ENCODE measurements around the gene MACROD2. TPM values are rescaled to one million over a fixed set of nuclear protein-coding genes. Genes with fewer than 3 reads are reported as not detected.

The MACROD2 gene
- total and polyA plus RNA-seq, 2 donors (not counting 1 experiment from before 2014, with no cell fraction given) = 5.3 to 6.7 TPM

- peaks cover 4% of the 10 kb centered on the region for H3K27me3 Mint-ChIP-seq
- H3K9me3 Mint-ChIP-seq (ENCODE audit: insufficient read depth) = no peaks in the 10 kb centered on the region
- intact Hi-C loops (cut with micrococcal nuclease) = no loop called here
- no peak overlapping the region for H3K27ac ChIP-seq (ENCODE audit: low read length in 2 of 2)
- no peaks in the 10 kb centered on the region for H3K36me3 ChIP-seq (replicated peaks in 1 of 2; ENCODE audit: control extremely low read depth in 1 of 2, control insufficient read depth in 1 of 2, extremely low read depth in 1 of 2, insufficient read depth in 2 of 2, low read length in 1 of 2)
- H3K9me3 ChIP-seq (ENCODE audit: control extremely low read depth in 1 of 3, control insufficient read depth in 2 of 3, insufficient read depth in 1 of 3, low read length in 2 of 3) = no peaks in the 10 kb centered on the region
- no peak overlapping the region for H3K9ac ChIP-seq (ENCODE audit: low read length)
- H3K4me3 Mint-ChIP-seq = no peak overlapping the region
- no peaks in the 10 kb centered on the region for H3K27me3 ChIP-seq (replicated peaks in 1 of 4; ENCODE audit: control extremely low read depth in 1 of 4, control insufficient read depth in 3 of 4, insufficient read depth in 4 of 4, low read length in 3 of 4)
- peaks cover 7% of the 10 kb centered on the region for H3K4me1 Mint-ChIP-seq
- H4K20me1 ChIP-seq (ENCODE audit: control insufficient read depth, insufficient read depth, low read length, poor library complexity, severe bottlenecking) = no peaks in the 10 kb centered on the region
- TF ChIP-seq EZH2 (IDR thresholded peaks at IDR 0.05; ENCODE audit: borderline replicate concordance, insufficient read depth, low read depth, low read length, poor library complexity, severe bottlenecking) = no peak
- ChIA-PET POLR2A (no interaction called here), CTCF (no interaction called here)
- H3K4me3 ChIP-seq (ENCODE audit: control extremely low read depth in 1 of 5, extremely low read depth in 1 of 5, insufficient read depth in 1 of 5, low read depth in 2 of 5, low read length in 4 of 5) = no peak overlapping the region
- H3K4me2 ChIP-seq (replicated peaks; ENCODE audit: low read depth, low read length, poor library complexity, severe bottlenecking) = no peak overlapping the region
- WGBS (ENCODE audit: insufficient coverage) = 0% methylated on average over 1 of the region's 4 CpGs
- H2AFZ ChIP-seq (ENCODE audit: insufficient read depth, low read depth, low read length, poor library complexity, severe bottlenecking) = no peak overlapping the region
- DNase-seq (no peak), ATAC-seq (ENCODE audit: low read depth) (no peak)
- no peaks in the 10 kb centered on the region for H3K79me2 ChIP-seq (ENCODE audit: control insufficient read depth, insufficient read depth, low read length)
- H3K27ac Mint-ChIP-seq = no peak overlapping the region
- H3K4me1 ChIP-seq (ENCODE audit: control insufficient read depth in 2 of 2, insufficient read depth in 2 of 2, low read length in 2 of 2) = peaks cover 3 to 6% of the 10 kb centered on the region in 2 donors
Measured at GRCh38 chr20:15455279-15455678, 1460.0 kb downstream of the MACROD2 start.

GRCh38 chr20:15461938-15462337 is 1466.6 kb downstream of the MACROD2 start:
- Mint-ChIP-seq H3K9me3 (ENCODE audit: insufficient read depth) (peaks cover 3% of the 10 kb centered on the region), H3K4me3 (no peak overlapping the region), H3K27me3 (no peaks in the 10 kb centered on the region), H3K27ac (no peak overlapping the region), H3K4me1 (peaks cover 11% of the 10 kb centered on the region)
- Histone ChIP-seq H3K9me3 (ENCODE audit: control extremely low read depth in 1 of 3, control insufficient read depth in 2 of 3, insufficient read depth in 1 of 3, low read length in 2 of 3) (no peaks in the 10 kb centered on the region), H3K79me2 (ENCODE audit: control insufficient read depth, insufficient read depth, low read length) (no peaks in the 10 kb centered on the region), H3K36me3 (replicated peaks in 1 of 2; ENCODE audit: control extremely low read depth in 1 of 2, control insufficient read depth in 1 of 2, extremely low read depth in 1 of 2, insufficient read depth in 2 of 2, low read length in 1 of 2) (no peaks in the 10 kb centered on the region), H3K4me2 (replicated peaks; ENCODE audit: low read depth, low read length, poor library complexity, severe bottlenecking) (no peak overlapping the region), H2AFZ (ENCODE audit: insufficient read depth, low read depth, low read length, poor library complexity, severe bottlenecking) (no peak overlapping the region), H3K27me3 (replicated peaks in 1 of 4; ENCODE audit: control extremely low read depth in 1 of 4, control insufficient read depth in 3 of 4, insufficient read depth in 4 of 4, low read length in 3 of 4) (no peaks in the 10 kb centered on the region), H3K4me3 (ENCODE audit: control extremely low read depth in 1 of 5, extremely low read depth in 1 of 5, insufficient read depth in 1 of 5, low read depth in 2 of 5, low read length in 4 of 5) (no peak overlapping the region), H3K9ac (ENCODE audit: low read length) (no peak overlapping the region), H4K20me1 (ENCODE audit: control insufficient read depth, insufficient read depth, low read length, poor library complexity, severe bottlenecking) (no peaks in the 10 kb centered on the region), H3K27ac (ENCODE audit: low read length in 2 of 2) (no peak overlapping the region), H3K4me1 (ENCODE audit: control insufficient read depth in 2 of 2, insufficient read depth in 2 of 2, low read length in 2 of 2) (peaks cover 4 to 7% of the 10 kb centered on the region in 2 donors)
- no peak for DNase-seq
- CTCF ChIA-PET = no interaction called here
- intact Hi-C loops (cut with micrococcal nuclease) = no loop called here
- no peak for TF ChIP-seq CTCF (IDR thresholded peaks at IDR 0.05)
- TF ChIP-seq EZH2 (IDR thresholded peaks at IDR 0.05; ENCODE audit: borderline replicate concordance, insufficient read depth, low read depth, low read length, poor library complexity, severe bottlenecking) = no peak
- no peak for ATAC-seq (ENCODE audit: low read depth)
- POLR2A ChIA-PET = no interaction called here
- no CpG with 5 or more reads among the region's 4 CpGs for WGBS (ENCODE audit: insufficient coverage)
